Activated CD8-positive, alpha-beta memory T cell treated with anti-CD3 and anti-CD28 coated beads, Interleukin-2, amount 10 ng/mL, durations not matched to agents 7 days and 5 days (primary cell): Measurements from ENCODE around the gene NRCAM. TPM values are rescaled to one million over a fixed set of nuclear protein-coding genes. Genes with fewer than 3 reads are reported as not detected.
A peak's percentile ranks its signal among the peaks of the same experiment; 100 is the strongest.
"Not testable (repeated sequence)": the region's sequence is repeated elsewhere in the genome, so short reads cannot be mapped to it uniquely, and the experiment has no call there.

Experiments used
- ATAC-seq: fragments of 150-1000 bp; cut with Tn5 transposase; one replicate; pipeline ENCODE4 v1.10.0; 2021; ENCODE audit warnings: moderate library complexity
- CTCF ChIA-PET: fragments of 350-600 bp; sonication (Branson Sonifier 250); formaldehyde crosslinking; loops from one replicate; lab custom pipeline; 2021; ENCODE audit warnings: antibody characterized with exemption; lab: Charles Lee
- DNase-seq: peaks from one replicate; pipeline ENCODE4 v3.0.0-alpha.2; 2020
- H3K27ac Mint-ChIP-seq: one replicate; pipeline ENCODE4 v1.8.0; 2021; ENCODE audit warnings: mild to moderate bottlenecking, mixed read lengths
- H3K27me3 Mint-ChIP-seq: one replicate; pipeline ENCODE4 v1.8.0; 2021; ENCODE audit warnings: mixed read lengths
- H3K36me3 Mint-ChIP-seq: one replicate; pipeline ENCODE4 v1.8.0; 2021; ENCODE audit warnings: mild to moderate bottlenecking, mixed read lengths
- H3K4me1 Mint-ChIP-seq: one replicate; pipeline ENCODE4 v1.8.0; 2021; ENCODE audit warnings: mixed read lengths
- H3K4me3 Mint-ChIP-seq: one replicate; pipeline ENCODE4 v1.8.0; 2021; ENCODE audit warnings: mild to moderate bottlenecking, moderate library complexity, mixed read lengths
- H3K9me3 Mint-ChIP-seq: one replicate; pipeline ENCODE4 v1.8.0; 2022; ENCODE audit warnings: low read depth, mixed read lengths
- total RNA-seq, 2 experiments: library from RNA; stranded (reverse); gene quantifications; one replicate each; pipeline ENCODE4 v1.2.3, GENCODE V29; 2021

The NRCAM gene
- under 1 TPM in 1 of 2 experiments, not detected in 1; 0.35 TPM for total RNA-seq

DNA sequence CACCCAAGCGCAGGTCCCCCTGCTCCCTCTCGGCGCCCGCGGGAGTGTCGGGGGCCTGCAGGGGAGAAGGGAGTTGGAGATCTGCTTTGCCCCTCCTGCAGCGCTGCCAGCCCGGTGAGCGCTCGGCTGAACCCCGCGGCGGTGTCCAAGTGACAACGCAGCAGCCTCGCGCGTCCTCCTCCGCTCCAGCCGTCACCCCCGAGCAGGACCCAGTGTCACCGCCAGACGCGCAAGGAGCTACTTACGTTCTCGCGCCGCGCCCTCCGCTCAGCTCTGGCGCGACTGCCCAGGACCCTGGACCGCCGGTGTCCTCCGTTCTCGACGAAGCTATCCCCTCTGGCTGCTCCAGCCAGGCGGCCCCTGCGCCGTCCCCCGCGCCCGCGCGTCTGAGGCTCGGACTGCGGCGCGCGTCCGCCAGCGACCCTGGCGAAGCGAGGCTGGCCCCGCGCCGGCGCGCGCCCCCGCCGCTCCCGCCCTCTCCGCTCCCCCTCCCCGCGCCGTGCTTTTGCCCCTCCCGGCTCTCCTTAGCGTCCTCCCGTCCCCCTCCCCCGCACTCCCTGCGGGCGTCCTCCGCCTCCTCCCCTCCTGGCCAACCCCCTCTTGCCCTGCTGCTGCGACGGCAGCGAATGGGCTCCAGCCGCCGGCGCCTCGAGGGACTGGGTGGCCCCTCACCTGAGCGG is at the start of gene NRCAM:
Gene NRCAM (minus strand): TSS at position 439 of the 680 bp plus-strand sequence. CDS start 216,372 bp downstream, outside the sequence.
- Mint-ChIP-seq H3K36me3 (no peaks in the 10 kb centered on the region), H3K27me3 (peaks cover 77% of the 10 kb centered on the region), H3K9me3 (no peaks in the 10 kb centered on the region), H3K4me1 (peaks cover 8% of the 10 kb centered on the region), H3K27ac (no peak within 1 kb of the TSS), H3K4me3 (peak within 1 kb of the TSS; percentile 39)
- CTCF ChIA-PET: no interaction called here
- peak; percentile 41 for DNase-seq
- ATAC-seq: peak; percentile 61

DNA sequence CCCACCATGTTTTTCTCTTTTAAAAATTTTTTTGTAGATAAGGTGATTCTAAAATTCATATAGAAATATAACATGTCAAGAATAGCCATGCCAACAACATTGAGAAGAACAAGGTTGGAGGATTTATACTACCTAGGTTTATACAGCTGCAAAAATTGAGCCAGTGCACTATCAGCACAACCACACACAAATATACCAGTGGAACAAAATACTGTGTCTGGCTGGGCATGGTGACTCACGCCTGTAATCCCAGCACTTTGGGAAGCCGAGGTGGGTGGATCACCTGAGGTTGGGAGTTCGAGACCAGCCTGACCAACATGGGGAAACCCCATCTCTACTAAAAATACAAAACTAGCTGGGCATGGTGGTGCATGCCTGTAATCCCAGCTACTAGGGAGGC is 48.3 kb upstream of the NRCAM start:
- not testable (repeated sequence) for H3K4me1 Mint-ChIP-seq, DNase-seq, H3K9me3 Mint-ChIP-seq, H3K27me3 Mint-ChIP-seq, H3K27ac Mint-ChIP-seq, ATAC-seq, H3K4me3 Mint-ChIP-seq
- peaks cover 17% of the 10 kb centered on the region for H3K36me3 Mint-ChIP-seq
- CTCF ChIA-PET: interaction anchor here (1.4 kb wide), 1 partner anchor 9 kb away, joined by 4 read pairs; no protein-coding TSS in a partner anchor

DNA sequence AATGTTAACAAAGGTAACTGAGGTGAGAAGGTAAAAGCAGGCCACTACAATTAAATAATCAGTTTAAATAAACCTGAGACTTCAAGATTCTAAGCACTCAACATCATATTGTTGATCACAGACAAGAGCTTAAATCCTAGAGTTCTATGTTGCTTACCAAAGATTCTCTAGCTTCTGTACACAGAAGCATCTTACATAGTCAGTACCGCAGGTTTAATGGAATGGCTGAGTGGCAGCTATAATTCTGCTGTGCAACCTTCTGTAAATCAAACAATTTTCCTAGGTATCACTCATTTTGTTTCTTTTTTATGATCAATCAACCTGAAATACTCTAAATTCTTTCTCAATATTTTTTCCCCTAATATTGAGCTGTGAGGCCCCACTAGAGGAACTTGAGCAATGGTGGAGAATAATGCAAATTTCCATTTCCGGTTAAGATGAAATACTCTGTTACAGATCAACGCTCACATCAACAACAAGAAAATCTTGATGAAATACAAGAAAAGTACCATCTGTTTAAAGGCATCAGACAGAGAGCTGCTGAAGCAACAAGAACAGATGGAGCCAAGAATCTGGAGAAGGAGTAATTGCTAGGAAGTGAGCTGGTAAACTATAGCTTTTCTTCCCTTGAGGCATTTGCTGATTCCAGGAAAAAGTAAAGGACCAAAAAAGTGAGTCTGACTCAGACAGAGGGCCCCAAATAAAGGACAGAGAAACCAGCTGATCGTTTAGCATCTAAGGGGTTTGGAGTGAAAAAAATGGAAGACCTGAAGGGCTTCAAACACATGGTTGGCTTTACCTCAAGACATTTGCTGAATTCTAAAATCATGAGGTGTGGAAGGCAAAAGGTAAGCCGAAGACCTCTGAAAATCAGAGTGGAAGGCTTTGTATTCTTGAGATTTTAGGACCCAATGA is 47.1 kb upstream of the NRCAM start:
- no peak for DNase-seq
- H3K27me3 Mint-ChIP-seq: no peaks in the 10 kb centered on the region
- peaks cover 19% of the 10 kb centered on the region for H3K36me3 Mint-ChIP-seq
- H3K4me3 Mint-ChIP-seq: no peak overlapping the region
- no peak overlapping the region for H3K27ac Mint-ChIP-seq
- H3K9me3 Mint-ChIP-seq: no peaks in the 10 kb centered on the region
- H3K4me1 Mint-ChIP-seq: no peaks in the 10 kb centered on the region
- ATAC-seq: no peak
- CTCF ChIA-PET: interaction anchor here (1.4 kb wide), 1 partner anchor 8 kb away, joined by 4 read pairs; no protein-coding TSS in a partner anchor

DNA sequence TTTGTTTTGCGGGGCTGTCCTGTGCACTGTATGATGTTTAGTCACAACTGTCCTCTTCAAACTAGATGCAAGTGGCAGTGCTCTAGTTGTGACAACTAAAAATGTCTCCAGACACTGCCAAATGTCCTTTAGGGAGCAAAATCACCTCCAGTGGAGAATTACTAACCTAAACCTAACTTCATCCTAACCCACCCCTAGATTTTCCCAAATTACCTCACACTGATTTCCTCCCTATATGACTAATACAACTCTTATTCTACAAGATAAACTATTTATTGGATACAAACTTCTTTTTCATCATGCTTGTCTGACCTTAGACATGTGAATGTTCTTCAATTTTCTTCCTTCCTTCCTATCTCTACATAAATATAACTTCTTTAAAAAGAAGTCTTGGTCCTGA is 43.3 kb upstream of the NRCAM start:
- Mint-ChIP-seq H3K36me3 (peaks cover 16% of the 10 kb centered on the region), H3K9me3 (no peaks in the 10 kb centered on the region), H3K27ac (no peak overlapping the region), H3K27me3 (no peaks in the 10 kb centered on the region), H3K4me3 (no peak overlapping the region), H3K4me1 (no peaks in the 10 kb centered on the region)
- DNase-seq: no peak
- CTCF ChIA-PET: no interaction called here
- ATAC-seq: no peak

DNA sequence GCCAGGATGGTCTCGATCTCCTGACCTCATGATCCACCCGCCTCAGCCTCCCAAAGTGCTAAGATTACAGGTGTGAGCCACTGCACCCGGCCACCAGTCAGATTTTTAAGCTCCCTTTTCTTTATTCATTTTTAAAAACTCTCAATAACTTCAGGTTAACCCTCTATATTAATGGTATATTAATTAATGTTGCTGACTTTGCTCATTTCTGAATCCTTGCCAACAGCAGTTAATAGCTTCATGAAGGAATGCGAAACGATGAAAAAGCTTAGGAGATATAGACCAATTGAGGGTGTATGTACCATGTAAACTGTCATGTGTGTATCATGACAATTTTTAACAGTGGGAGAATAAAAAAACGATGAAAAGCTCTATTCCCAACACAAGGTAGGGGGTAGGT is 42.2 kb upstream of the NRCAM start:
- no peak for ATAC-seq
- Mint-ChIP-seq H3K36me3 (peaks cover 11% of the 10 kb centered on the region), H3K27ac (no peak overlapping the region), H3K4me1 (no peaks in the 10 kb centered on the region), H3K4me3 (no peak overlapping the region), H3K9me3 (no peaks in the 10 kb centered on the region), H3K27me3 (no peaks in the 10 kb centered on the region)
- CTCF ChIA-PET: interaction anchor here (0.6 to 1.1 kb wide), 2 partner anchors 14 to 48 kb away, joined by 3 to 4 read pairs; no protein-coding TSS in a partner anchor
- no peak for DNase-seq

DNA sequence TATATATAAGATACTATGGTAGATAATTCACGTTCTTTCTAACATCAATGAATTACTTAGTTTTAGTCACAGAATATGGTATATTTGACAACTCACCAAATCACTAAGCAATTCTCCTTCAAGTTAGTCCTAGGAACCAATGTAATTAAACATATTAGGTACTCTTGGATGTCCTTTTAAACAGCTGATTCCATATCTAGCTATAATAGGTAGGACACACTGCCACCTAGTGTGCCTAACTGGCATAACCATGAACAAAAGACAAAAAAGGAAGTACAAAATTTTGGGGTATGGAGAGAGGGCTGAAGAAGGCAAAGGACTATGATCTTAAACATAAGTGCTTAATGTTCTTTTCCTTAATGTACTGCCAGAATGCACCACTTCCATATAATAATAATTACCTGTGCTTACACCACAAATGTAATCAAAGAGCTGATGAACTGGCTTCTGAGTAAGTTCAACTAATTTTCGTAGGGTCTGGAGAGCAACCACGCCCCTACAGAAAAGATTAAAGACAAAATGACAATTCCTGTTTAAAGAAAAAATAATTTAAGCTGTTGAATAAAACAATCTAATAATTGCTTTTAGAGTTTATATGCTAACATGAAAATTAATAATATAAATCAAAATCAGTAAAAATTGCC is 41.0 kb upstream of the NRCAM start:
- no peaks in the 10 kb centered on the region for H3K9me3 Mint-ChIP-seq
- H3K4me3 Mint-ChIP-seq: no peak overlapping the region
- no peaks in the 10 kb centered on the region for H3K4me1 Mint-ChIP-seq
- no peaks in the 10 kb centered on the region for H3K27me3 Mint-ChIP-seq
- ATAC-seq (peak; percentile 23), DNase-seq (peak; percentile 52)
- H3K36me3 Mint-ChIP-seq: peaks cover 9% of the 10 kb centered on the region
- CTCF ChIA-PET: interaction anchor here (0.9 to 1.7 kb wide), 14 partner anchors 8 to 325 kb away, joined by 3 to 10 read pairs (median 4); partner anchors contain the start of gene PNPLA8
- H3K27ac Mint-ChIP-seq: no peak overlapping the region

DNA sequence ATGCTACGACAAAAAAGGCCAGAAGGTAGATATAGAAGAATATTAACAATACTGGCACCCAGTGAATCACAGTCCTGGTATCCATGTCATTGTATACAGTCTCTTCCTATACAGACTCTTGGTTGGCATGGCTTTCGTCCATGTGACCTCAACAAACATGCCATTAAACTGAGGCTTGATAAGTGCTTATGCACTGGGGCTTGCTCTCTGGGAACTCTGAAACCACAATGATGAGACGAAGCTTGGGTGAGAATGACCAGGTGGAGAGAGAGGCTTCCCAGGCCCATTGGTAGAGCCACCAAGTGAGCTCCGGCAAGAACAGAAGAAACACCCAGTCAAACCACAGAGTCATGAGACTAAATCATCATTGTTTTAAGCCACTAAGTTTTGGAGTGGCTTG is 36.5 kb upstream of the NRCAM start:
- DNase-seq (no peak), ATAC-seq (no peak)
- no peak overlapping the region for H3K27ac Mint-ChIP-seq
- H3K4me1 Mint-ChIP-seq: no peaks in the 10 kb centered on the region
- CTCF ChIA-PET: no interaction called here
- no peaks in the 10 kb centered on the region for H3K9me3 Mint-ChIP-seq
- H3K27me3 Mint-ChIP-seq: no peaks in the 10 kb centered on the region
- H3K4me3 Mint-ChIP-seq: no peak overlapping the region
- peaks cover 1% of the 10 kb centered on the region for H3K36me3 Mint-ChIP-seq

DNA sequence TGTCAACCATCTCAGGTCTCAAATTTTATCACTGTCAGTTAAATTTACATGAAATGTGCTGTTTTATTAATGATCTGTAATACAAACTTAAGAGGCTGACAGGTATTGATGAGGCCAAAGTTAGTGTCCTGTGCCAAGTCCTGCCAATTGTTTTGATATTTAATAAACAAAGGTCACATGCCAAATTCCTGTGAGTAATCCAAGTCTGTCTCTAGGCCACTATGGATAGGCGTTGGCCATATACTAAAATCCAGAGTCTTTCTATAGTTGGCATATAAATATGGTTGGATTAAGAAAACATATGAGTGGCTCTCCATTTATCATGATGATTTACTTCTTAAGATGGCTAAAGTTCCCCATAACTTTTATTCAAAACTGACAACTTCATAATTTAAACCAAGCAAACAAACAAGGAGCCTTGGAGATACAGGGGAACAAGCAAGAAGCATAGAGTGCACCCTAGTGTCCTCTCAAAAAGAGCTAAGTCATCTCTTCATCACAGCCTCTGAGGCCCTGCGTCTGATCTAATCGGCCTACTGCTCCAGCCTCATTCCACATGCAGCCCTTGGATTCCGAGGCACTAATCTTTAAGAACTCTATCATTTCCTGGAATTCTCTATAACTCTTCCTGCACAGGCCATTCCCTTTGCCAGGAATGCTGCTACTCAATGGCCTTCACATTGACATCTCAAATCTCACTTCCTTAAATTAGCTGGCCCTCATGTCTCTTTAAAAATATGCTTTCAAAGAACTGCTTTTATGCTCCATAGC is 32.7 kb upstream of the NRCAM start:
- no peak overlapping the region for H3K4me3 Mint-ChIP-seq
- ATAC-seq (no peak), DNase-seq (no peak)
- H3K27ac Mint-ChIP-seq: no peak overlapping the region
- CTCF ChIA-PET: interaction anchor here (1.5 kb wide), 1 partner anchor 8 kb away, joined by 3 read pairs; no protein-coding TSS in a partner anchor
- H3K9me3 Mint-ChIP-seq: no peaks in the 10 kb centered on the region
- H3K27me3 Mint-ChIP-seq: no peaks in the 10 kb centered on the region
- peaks cover 2% of the 10 kb centered on the region for H3K36me3 Mint-ChIP-seq
- no peaks in the 10 kb centered on the region for H3K4me1 Mint-ChIP-seq

DNA sequence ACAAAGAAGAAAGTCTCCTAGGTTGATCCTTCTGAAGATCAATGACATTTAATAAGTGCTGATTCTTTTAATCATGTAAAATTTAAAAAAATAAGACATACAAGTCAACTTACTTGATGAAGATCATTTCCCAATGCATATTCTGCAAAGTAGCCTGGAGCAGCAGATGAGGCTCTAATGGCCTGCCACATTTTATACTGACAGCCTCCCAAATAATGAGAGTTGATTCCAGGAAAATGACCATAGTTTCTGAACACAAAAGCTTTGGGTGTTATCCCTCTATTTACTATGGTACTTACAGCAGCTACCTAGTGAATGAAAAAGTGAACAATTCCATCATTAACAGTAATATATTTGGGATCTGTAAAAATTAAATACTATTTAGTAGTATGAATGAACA is 31.4 kb upstream of the NRCAM start:
- no peaks in the 10 kb centered on the region for H3K27me3 Mint-ChIP-seq
- peaks cover 2% of the 10 kb centered on the region for H3K36me3 Mint-ChIP-seq
- DNase-seq: no peak
- CTCF ChIA-PET: no interaction called here
- no peak for ATAC-seq
- H3K9me3 Mint-ChIP-seq: no peaks in the 10 kb centered on the region
- H3K27ac Mint-ChIP-seq: no peak overlapping the region
- H3K4me1 Mint-ChIP-seq: no peaks in the 10 kb centered on the region
- H3K4me3 Mint-ChIP-seq: no peak overlapping the region

DNA sequence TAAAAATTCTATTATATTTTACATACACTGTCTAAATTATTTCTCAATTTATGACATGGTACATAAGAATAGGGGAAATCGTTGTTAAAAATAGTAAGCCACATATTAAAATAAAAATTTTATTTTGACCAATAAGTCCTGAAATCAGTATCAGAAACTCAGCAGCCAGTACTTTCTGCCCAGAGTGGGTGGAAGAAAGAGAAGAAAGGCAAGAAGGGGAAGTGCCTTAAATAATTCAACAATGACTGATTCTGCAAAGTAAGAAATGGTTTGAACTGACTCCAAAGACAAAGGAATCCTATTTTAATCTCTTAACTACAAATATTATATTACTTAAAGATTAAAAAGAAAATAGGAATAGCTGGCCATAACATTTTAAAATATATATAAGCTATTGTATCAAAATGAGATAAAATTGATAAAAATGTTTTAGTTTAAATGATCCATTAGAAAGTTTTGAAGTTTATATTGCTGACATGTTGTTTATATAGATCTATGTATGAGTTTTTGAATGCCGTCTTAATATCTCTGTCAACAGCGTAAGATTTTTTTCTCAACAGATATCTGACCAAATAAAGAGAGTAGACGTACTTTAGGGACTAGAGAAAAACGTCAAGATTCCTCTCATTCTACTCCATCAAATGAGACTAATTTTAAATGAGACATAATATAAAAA is 30.2 kb upstream of the NRCAM start:
- Mint-ChIP-seq H3K36me3 (peaks cover 3% of the 10 kb centered on the region), H3K4me1 (no peaks in the 10 kb centered on the region), H3K27ac (no peak overlapping the region), H3K27me3 (no peaks in the 10 kb centered on the region), H3K9me3 (no peaks in the 10 kb centered on the region), H3K4me3 (no peak overlapping the region)
- CTCF ChIA-PET: no interaction called here
- ATAC-seq (no peak), DNase-seq (no peak)

DNA sequence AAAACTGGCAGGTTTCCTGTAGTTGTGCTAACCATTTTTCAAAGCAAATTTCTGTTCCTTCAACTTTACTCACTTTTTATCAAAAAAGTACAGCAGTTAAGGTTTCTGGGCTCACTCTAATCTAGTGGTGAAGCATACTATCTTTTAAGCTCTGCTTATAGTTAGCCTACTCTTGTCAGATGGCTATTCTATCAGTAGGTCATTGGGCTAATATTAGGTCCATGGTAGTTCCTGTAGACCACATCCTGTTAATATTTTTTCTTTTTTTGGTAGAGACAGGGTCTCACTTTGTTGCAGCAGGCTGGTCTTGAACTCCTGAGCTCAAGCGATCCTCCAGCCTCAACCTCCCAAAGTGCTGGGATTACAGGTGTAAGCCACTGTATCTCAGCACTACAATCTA is 27.9 kb upstream of the NRCAM start:
- CTCF ChIA-PET: interaction anchor here (1.1 kb wide), 1 partner anchor 13 kb away, joined by 5 read pairs; no protein-coding TSS in a partner anchor
- no peaks in the 10 kb centered on the region for H3K4me1 Mint-ChIP-seq
- H3K27ac Mint-ChIP-seq: no peak overlapping the region
- ATAC-seq: no peak
- H3K4me3 Mint-ChIP-seq: no peak overlapping the region
- DNase-seq: no peak
- H3K27me3 Mint-ChIP-seq: no peaks in the 10 kb centered on the region
- H3K36me3 Mint-ChIP-seq: peaks cover 3% of the 10 kb centered on the region
- H3K9me3 Mint-ChIP-seq: no peaks in the 10 kb centered on the region

DNA sequence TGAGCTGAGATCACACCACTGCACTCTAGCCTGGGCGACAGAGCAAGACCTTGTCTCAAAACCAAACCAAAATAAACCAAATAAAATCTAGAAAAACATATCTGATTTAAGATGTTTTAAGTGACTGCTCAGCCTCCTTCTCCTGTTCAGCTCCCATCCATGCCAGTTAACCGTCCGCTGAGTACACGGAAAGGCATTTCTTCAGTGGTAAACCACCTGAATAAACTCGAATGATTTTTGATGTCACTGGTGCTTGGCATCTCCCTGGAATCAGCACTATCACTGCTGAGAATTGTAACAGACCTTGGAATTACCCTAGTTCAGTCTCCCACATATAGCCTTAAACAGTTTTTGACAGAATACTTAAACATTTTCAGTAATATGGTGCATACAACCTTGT is 24.1 kb upstream of the NRCAM start:
- no peak for ATAC-seq
- CTCF ChIA-PET: no interaction called here

More for the DNA sequence above, 24.1 kb upstream of the NRCAM start:
- Mint-ChIP-seq H3K27me3 (no peaks in the 10 kb centered on the region), H3K4me3 (no peak overlapping the region), H3K4me1 (no peaks in the 10 kb centered on the region), H3K36me3 (peaks cover 14% of the 10 kb centered on the region), H3K9me3 (no peaks in the 10 kb centered on the region), H3K27ac (no peak overlapping the region)
- no peak for DNase-seq
